Neural progenitor cell (in vitro differentiated cells): Measurements from ENCODE around the gene ZFP90.

Source experiments
- CTCF ChIP-seq: fragments of 200-600 bp; sonication (generic); IDR thresholded peaks from 2 replicates; pipeline ENCODE4 v1.5.1; 2017; ENCODE audit warnings: antibody characterized with exemption, mild to moderate bottlenecking
- EZH2 ChIP-seq: fragments of 200-600 bp; sonication (generic); IDR thresholded peaks from 2 replicates; pipeline ENCODE4 v1.6.1; 2017; ENCODE audit warnings: antibody characterized with exemption, mild to moderate bottlenecking, moderate library complexity
- EZH2phosphoT487 ChIP-seq: fragments of 200-600 bp; sonication (generic); IDR thresholded peaks from 2 replicates; pipeline ENCODE4 v1.6.1; 2017; ENCODE audit warnings: antibody characterized with exemption

- no peak for TF ChIP-seq CTCF
- no peak for TF ChIP-seq EZH2
- no peak for TF ChIP-seq EZH2phosphoT487
Measured at GRCh38 chr16:68514511-68514910, 24.6 kb upstream of the ZFP90 start.
